CD4-positive, alpha-beta T cell treated with Interleukin-12 subunit alpha and Interleukin-12 subunit beta, for 1 hour (primary cell): ENCODE results near the gene TCEAL9.
"Not testable (repeated sequence)": the region's sequence is repeated elsewhere in the genome, so short reads cannot be mapped to it uniquely, and the experiment has no call there.

ENCODE experiments used
- DNase-seq: peaks from one replicate; pipeline ENCODE4 v3.0.0-alpha.2; 2020

The TCEAL9 gene

DNA sequence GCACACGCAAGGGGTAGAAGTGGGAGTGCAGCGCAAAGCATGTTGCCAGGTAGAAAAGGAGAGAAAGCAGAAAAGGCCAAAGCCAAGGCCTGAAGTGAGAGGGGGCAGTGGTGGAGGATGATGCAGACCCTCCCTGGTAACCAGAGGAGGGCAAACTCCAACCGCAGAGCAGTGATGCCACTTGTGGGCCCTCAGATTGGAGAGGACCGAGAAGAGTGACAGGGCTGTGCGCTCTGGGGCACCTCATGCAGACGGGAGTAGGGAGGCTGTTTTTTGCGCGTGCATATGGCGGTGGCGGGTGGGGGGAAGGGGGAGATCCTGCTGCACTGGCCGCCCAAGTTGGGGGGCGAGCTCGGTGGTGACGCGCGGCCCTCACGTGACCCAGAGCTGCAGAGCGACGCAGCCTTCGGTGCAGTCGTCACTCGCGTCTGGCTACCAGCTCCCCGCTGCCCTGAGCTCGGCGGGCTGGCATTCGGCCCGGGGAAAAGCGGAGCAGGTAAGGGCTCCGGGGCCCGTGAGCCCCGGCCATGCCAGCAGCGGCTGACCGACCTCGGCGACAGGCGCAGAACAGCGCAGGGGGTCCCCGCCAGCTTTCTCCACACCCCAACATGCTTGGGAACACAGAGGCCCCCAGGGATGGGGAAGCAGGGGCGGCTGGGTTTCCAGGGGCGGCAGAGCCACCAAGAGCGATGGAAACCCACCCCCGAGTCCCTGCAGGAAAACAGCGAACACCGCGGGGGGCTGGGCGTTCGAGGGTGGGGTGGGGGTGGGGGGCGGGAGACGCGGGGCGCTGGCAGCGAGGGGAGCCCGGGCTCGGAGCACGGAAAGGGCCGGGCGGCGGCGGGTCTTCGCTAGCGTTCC is 20.0 kb downstream of the TCEAL9 start, which contains the start of gene BEX3:
Gene BEX3, plus strand, starts transcription at position 421 of the 861 bp plus-strand sequence. CDS start 984 bp downstream, outside the sequence.
- DNase-seq = peak; percentile 20

DNA sequence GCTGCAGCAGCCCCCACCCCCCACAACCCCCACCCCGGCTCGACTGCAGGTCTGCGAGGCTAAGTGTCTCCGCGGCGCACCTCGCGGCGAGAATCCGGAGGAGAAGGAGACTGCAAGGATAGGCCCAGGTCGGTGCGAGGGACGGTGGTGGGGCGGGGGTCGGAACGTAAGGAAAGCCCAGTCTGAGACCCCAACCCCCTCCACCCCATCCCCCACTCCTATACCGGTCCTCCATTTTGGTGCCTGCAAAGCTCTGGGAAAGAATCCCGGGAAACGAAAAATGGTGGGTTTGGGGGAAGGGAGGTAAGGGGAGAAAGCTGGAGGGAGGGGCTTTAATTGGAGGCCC is 20.6 kb downstream of the TCEAL9 start:
- DNase-seq = no peak

DNA sequence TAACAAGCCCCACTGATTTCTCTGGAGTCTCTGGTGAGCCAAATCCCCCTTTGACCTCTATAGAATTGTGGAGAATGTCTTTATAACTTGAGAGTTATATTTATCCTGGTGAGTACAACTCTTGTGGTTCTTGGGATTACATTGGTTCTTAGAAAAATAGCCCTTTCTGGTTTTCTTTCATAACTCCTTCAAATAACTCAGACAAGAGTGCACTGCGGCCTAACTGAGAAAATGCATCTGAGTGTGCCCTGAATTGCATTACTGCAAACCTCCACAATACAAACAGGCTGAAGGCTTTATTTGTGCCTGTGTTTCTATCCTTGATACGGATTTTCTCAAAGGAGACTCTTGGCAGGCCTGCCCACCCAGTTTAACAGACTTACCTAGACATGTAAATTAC is 22.7 kb downstream of the TCEAL9 start:
- DNase-seq = no peak

DNA sequence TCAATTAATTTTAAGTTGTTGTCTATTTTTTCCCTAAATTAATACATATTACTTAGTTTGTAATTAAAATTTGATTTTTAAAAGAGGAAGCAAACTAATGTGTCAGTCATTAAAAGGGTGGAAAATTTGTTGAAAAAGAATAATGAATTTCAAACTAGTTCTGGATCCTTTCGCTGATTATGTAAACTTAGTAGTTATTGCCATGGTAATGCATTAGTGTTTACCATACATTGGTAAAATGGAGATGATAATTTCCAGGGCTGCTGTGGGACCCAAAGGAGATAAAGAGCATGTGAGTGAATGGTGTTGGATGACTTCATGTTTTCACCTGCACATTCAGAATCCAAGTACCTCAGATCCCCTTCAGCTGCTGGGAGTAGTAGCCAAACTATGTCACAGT is 26.6 kb downstream of the TCEAL9 start:
- no peak for DNase-seq

DNA sequence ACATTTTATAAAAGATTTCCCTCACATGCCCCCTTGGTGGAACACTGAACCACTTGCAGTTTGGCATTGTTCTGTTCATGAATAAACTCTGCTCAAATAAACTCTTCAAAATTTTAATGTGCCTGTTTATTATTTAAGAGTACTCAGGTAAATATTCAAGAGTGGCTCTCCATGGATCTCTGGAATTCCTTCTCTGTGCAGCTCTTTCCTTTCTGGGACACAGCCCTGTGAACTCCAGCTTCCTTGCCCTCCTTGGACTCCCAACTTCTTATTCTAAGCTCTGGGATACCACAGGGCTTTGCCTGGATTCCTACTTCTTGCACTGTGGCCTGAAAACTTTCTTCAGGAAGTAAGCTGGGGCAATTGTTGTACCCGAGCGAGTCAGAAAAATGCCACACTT is 28.4 kb downstream of the TCEAL9 start:
- no peak for DNase-seq

DNA sequence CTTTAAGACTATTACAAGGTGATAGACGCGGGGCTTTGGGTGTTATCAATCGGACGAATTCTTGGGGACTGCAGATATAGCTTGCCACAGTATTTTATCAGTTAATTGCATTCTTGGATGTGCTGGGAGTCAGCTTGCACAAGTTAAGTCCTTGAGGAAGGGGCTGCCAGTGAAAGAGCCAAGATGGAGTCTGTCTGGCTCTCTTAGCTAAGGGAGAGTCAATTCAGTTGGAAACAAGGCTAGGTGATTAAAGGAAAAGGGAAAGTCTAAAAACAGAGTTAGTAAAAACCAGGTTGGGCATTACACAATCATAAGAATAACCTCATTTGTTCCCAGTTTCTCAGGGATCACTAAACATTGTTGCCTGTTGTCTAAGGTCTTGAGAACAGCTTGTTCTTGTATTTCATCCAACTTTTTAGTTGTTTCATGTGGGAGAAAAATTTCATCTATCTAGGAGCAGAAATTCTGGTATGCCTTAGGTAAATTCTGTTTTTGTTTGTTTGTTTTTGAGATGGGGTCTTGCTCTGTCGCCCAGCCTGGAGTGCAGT is 29.1 kb downstream of the TCEAL9 start:
- DNase-seq = not testable (repeated sequence)

DNA sequence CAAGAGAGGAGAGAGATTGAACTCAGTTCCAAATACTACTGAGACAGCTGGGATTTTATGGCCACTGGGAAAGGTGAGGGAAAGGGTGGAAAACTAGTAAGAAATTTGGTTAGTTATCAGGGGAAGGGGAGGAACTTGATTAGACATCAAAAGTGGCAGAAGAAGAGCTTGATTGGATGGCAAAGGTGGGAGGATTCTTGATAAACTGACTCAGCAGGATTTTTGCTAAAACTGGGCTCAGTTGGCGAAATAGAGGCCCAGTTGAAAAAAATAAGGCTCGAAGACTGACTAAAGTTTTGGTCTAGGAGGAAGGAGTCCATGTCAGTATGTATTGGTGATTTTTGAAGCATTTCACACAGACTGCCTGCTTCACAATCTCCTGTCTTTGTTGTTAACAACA is 30.0 kb downstream of the TCEAL9 start:
- no peak for DNase-seq

DNA sequence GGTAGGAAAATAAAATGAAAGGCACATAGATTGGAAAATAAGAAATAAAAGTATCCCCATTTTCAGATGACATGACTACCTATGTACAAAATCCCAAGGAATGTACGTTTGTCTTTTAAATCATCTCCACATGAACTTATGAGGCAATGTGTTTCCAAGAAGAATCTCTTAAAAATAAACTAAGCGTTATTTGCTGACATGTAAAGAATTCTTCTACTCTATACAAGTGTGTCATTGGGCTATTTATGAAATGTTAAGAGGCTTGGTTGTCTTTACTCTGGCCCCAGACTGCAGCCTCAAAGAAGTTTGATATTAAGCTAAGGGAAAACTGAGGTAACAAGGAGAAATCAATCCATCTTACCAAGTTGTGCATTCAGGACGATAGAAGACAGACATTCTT is 37.2 kb downstream of the TCEAL9 start:
- DNase-seq = no peak

DNA sequence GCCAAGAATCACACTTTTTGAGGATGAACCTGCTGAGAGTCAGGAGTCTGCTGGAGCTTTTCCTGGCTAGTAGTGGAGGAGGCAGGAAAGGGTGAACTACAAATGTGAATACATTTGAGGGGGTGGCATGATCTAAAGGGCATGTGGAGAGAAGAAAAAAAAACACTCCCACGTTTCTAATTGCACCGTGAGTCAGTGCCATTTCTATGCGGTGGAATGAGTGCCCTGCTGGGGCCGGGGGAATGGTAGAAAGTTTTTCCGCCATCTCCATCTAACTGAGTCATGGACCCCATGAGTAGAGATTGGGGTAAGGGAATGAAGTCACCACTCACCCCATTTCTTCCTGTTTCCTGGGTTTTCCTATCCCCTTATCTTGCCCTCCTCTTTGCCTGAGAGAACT is 39.9 kb downstream of the TCEAL9 start:
- no peak for DNase-seq

DNA sequence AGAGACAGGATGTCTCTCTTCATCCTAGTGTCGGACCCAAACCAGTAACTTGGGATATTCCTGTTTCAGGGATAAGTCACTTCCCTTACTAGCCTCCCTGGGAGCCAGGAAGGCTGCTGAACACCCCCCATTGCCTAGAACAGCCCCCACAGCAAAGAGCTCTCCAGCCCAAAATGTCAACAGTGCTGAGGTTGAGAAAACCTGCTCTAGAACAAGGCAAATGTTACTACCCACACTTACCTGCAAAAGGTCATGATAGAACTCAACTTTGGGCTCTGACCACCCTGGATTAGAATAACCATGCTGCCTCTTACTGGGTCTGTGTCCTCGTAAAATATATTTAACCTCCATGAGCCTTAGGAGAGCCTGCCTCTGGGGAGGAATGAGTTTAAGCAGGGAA is 40.4 kb downstream of the TCEAL9 start:
- DNase-seq = no peak

DNA sequence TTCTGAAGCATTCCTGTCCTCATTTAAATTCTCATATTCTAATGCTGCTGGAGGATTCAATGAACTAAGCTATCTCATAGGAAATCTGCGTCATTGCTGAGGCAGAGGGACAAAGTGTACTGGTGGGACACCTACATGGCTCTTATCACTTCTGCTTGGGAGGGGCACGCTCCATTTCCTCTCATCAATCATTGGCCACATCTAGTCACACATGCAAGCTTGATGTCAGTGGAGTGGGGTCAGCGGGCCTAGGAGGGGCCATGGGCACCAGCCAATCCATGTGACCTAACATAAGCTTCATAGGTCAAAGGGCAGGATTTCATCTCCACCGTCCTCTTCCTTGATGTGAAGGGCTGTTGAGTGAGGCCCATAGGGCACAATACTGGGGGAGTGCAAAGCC is 41.4 kb downstream of the TCEAL9 start:
- DNase-seq = no peak

DNA sequence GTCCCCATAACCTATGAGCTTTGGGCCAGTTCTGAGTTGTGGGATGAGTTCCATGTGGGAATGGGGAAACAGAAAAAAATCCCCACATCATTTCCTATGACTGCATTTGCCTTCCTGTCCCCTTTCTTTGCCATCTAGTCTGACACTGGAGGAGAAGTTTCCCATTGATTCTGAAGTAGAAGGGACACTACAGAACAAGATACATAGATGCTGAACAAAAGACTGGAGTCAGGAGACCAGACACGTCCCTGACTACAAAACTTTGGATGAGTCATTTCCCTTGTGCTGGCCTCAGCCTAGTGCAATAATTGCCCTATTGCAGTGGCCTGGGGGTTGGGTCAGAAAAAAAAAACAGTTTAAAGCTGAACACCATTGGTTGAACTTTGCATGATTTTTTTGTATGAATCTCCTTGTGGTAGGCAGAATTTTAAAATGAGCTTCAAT is 42.1 kb downstream of the TCEAL9 start:
- DNase-seq = no peak

DNA sequence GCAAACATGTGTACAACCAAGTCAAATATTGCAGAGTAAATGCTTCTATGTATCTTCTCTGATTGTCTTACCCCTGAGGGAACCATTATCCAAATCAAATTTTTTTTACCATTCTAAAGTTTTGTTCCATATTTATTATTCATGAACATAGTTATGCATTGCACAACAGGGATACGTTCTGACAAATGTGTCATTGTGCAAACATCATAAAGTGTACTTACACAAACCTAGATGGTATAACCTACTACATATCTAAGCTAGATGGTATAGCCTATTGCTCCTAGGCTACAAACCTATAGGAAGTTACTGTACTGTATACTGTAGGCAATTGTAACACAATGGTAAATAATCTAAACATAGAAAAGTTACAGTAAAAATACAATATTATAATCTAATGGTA is 43.4 kb downstream of the TCEAL9 start:
- no peak for DNase-seq

DNA sequence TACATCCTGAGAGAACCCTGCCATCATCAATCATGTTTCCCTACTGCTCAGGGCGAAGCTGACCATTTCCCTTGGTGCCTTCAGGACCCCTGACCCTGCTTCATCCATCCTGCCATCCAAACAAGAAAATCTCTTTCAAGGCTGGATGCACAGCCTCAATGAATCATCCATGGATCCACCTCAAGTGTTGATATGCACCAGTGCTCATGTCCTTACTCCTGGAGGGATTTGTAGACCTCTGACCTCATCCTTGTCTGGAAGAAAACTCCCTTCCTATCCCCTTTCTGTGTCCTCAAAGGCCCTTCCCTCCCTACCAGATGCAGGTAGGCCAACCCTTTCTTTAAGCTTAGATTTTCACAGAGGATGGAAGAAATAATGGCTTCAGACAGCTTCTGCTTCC is 44.6 kb downstream of the TCEAL9 start:
- DNase-seq = no peak

DNA sequence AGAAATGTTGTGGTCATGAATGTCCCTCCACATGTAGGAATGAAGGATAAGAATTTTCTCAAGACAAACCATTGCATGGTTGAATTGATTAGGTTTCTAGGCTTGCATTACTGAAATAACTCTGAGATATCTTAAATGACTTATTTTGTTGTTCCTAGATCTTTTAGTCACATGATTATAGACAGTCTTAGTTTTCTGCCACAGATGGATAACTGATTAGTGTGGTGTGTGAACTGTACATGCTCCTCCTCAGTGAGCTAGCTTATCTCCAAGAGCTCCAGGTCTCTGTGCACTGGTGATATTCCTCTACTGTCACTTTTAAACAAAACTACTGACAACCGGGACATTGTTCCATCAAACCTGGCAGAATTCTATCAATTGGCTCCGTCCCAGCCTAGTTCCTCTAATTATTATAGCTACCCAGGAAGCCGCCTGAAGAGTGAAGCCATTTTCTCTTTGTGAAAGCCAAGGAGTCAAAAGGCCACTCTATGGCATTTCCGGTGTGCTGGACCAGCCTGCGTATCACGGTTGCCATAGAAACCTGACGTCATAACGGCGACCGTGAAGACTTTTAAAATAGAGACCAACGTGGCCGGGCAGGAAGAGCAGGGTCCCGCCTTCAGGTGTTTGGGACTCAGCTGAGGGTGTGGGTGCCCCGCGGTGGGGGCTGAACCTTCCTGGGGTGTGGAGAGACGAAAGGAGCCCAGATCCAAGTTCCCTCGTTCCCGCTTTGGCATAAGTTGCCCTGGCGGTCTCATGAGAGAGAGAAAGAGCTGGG is 48.1 kb downstream of the TCEAL9 start:
- DNase-seq = peak; percentile 25

DNA sequence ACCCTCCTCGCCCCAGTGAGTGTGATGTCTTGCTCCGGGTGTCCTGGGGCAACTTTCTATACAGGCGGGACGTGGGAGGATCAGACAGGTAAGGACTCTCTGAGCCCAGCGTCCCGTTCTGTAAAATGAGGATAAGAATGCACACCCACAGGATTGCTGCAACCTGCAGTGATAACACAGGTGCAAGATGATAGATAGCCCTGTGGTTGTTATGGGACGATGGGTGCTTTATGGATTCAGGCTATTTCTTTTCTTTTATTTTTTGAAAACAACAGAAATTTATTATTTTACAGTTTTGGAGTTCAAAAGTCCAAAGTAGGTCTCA is 48.7 kb downstream of the TCEAL9 start:
- no peak for DNase-seq

DNA sequence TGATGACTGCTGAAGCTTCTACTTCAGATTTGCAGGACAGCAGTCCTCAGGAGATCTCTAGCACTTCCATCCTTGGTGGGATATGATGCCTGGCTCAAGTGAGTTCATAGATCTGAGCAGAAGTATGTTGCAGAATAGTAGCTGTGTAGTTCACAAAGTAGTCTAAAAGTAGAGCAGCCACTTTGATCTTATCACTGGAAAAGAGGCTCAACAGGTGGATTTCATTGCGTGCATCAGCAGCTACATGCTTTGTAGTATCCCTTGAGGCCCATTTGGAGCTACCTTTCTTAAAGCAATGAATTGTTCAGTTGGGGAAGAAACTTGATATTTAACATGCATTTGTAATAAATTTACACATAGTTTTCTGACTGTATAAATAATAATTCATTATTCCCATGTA is 50.0 kb downstream of the TCEAL9 start:
- no peak for DNase-seq

DNA sequence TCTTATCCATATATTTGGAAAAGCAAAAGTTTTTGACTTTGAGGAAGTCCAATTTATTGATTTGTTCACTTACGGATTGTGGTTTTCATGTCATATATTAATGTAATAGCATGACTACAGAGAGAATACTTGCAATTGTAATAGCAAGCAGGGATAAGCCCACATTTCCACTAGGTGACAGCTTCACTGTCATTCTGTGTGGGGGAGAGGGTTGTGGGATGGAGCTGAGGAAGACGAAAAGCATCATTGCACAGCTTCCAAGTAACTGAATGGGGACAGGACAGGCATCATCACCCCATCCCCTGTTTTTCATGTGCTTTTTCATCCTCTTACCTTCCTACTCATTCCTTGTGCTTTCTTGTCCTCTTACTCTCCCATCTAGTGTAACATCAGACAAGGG is 51.5 kb downstream of the TCEAL9 start:
- DNase-seq = no peak
